ENCODE results near the gene SAYSD1. TPM values are rescaled to one million over a fixed set of nuclear protein-coding genes. Genes with fewer than 3 reads are reported as not detected.

Gene SAYSD1
- total and polyA plus RNA-seq, 9 of the 15 experiments (the other 6 are each of a cell fraction or from before 2014, with no cell fraction given) = 3.5 to 19.1 (median 12.4) TPM

- no peak for TF ChIP-seq TFAM (CRISPR knock-in tag; conservative IDR thresholded peaks at IDR 0.05)
- TF ChIP-seq CHD2 (IDR thresholded peaks at IDR 0.05; ENCODE audit: low read depth, low read length) = no peak; the same call in 1 of the 2 replicates
- no peak for TF ChIP-seq PCBP2 (IDR thresholded peaks at IDR 0.05; ENCODE audit: low read depth, low read length, poor library complexity, severe bottlenecking)
- no peak for TF ChIP-seq ZNF311 (CRISPR knock-in tag; IDR thresholded peaks at IDR 0.05)
- peak; percentile 72 for TF ChIP-seq CC2D1A (IDR thresholded peaks at IDR 0.05)
- no peak for TF ChIP-seq HNRNPUL1 (IDR thresholded peaks at IDR 0.05; ENCODE audit: low read length)
- TF ChIP-seq ASH1L (IDR thresholded peaks at IDR 0.05; ENCODE audit: borderline replicate concordance, low read depth, partially characterized antibody) = peak; percentile 45
- TF ChIP-seq PRPF4 (IDR thresholded peaks at IDR 0.05; ENCODE audit: insufficient read depth, low read depth, low read length, poor library complexity, severe bottlenecking) = no peak
- peak; percentile 90 for TF ChIP-seq FOXM1 (IDR thresholded peaks at IDR 0.05; ENCODE audit: low read depth)
- TF ChIP-seq FOXM1 (CRISPR knock-in tag; IDR thresholded peaks at IDR 0.05; ENCODE audit: low read depth) = no peak
- peak; percentile 81; the same call in 1 of the 2 replicates for TF ChIP-seq CBFB (CRISPR knock-in tag; IDR thresholded peaks at IDR 0.05)
- no peak; the same call in 1 of the 2 replicates for TF ChIP-seq KAT7 (CRISPR knock-in tag; IDR thresholded peaks at IDR 0.05; ENCODE audit: borderline replicate concordance)
- TF ChIP-seq KAT8 (IDR thresholded peaks at IDR 0.05; ENCODE audit: low read depth) = no peak
- TF ChIP-seq CREM (IDR thresholded peaks at IDR 0.05; ENCODE audit: low read depth) = peak; percentile 77
- peak; percentile 99 for TF ChIP-seq ZBTB2 (IDR thresholded peaks at IDR 0.05)
- peak; percentile 37; the same call in 1 of the 2 replicates for TF ChIP-seq CAMTA2 (CRISPR knock-in tag; conservative IDR thresholded peaks at IDR 0.05)
- peak; percentile 70 for TF ChIP-seq CREB1 (IDR thresholded peaks at IDR 0.05)
- peak; percentile 73 for TF ChIP-seq CREB1 (CRISPR knock-in tag; IDR thresholded peaks at IDR 0.05)
- TF ChIP-seq, protein P1, sequence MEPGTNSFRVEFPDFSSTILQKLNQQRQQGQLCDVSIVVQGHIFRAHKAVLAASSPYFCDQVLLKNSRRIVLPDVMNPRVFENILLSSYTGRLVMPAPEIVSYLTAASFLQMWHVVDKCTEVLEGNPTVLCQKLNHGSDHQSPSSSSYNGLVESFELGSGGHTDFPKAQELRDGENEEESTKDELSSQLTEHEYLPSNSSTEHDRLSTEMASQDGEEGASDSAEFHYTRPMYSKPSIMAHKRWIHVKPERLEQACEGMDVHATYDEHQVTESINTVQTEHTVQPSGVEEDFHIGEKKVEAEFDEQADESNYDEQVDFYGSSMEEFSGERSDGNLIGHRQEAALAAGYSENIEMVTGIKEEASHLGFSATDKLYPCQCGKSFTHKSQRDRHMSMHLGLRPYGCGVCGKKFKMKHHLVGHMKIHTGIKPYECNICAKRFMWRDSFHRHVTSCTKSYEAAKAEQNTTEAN (CRISPR knock-in tag; IDR thresholded peaks at IDR 0.05) = peak; percentile 64; the same call in 1 of the 2 replicates
- TF ChIP-seq EHMT2 (IDR thresholded peaks at IDR 0.05) = peak; percentile 70; the same call in 1 of the 2 replicates
- no peak; the same call in 1 of the 2 replicates for TF ChIP-seq DMBX1 (CRISPR knock-in tag; IDR thresholded peaks at IDR 0.05; ENCODE audit: borderline replicate concordance)
- TF ChIP-seq ARID4B (CRISPR knock-in tag; IDR thresholded peaks at IDR 0.05) = peak; percentile 23; the same call in 1 of the 2 replicates
These were observed at the start of gene SAYSD1 (continued) for GRCh38 chr6:39114704-39115599.
